ENCODE measurements around the gene ZBTB20. TPM values are rescaled to one million over a fixed set of nuclear protein-coding genes. Genes with fewer than 3 reads are reported as not detected.

Gene ZBTB20
- polyA plus RNA-seq, 12 donors: 1.6 to 20.0 (median 3.3) TPM

DNA sequence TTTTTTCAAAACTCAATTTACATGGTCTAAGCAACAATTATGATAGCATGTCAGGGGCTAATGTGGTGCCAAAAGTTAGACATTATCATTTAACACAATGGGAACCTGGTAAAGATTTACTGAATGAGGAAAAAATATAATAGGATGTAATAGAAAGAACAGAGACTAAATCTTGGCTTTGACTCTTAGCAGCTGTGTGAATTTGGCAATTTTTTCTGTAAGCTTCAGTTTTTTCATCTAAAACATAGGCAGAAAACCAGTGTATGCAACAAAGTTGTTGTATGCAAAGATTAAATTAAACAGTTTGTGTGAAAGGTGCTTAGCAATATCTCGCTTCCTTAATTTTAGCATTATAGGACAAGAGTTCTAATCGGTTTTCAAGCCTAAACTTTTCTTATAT, 57.6 kb downstream of the ZBTB20 start:
- DNase-seq: no peak

- no peak for DNase-seq
Observed at GRCh38 chr3:115087512-115087911, 59.6 kb downstream of the ZBTB20 start.

GRCh38 chr3:115086344-115086743, 60.7 kb downstream of the ZBTB20 start:
- DNase-seq: no peak

DNA sequence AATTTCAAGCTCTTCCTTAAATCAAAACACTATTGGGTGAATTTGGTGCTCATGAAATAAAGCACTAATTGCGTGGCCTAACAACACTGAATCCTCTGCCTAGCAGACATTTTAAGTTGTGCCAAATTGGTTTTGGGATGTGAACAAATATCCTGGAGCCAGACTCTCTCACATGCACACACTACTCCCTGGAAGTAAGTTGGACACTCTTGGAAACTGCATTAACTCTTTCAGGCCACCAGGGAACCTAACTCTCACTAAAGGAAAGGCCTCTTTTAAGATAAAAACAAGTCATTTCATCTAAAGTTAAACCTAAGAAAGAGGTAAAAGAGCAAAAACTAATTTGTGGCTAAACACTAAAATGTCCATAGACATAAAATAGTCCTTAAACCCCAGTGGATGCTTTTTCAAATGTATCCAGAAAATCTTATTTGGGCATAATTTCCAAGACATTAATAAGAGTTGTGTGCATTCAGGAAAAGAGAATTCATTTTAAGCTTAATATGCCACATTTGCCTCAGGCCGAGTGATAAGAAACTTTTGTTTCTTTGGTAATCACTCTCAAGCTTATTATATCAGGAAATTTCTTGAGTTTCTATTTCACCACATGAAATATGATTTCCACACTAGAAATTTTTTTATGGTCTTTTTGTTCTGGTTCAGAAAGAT, 61.8 kb downstream of the ZBTB20 start:
- no peak for DNase-seq

GRCh38 chr3:115084686-115085085, 62.4 kb downstream of the ZBTB20 start:
- no peak for DNase-seq

DNA sequence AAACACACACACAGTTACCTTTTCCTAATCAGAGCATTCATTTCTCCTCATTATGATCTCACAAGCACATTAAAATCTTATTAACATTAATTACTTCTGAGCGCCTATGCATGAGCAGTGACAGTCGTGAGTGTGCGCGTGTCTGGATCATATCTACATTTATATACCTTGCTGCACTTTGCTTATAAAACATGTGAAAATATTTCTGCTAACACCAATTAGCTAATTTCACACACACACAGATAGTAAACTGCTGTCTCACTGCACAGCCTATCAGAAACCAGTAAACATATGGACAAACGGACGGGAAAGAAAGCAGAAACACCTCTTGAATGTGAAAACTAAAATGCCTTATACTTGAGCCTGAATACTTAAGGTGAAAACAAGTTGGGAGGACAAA, 64.8 kb downstream of the ZBTB20 start:
- DNase-seq: no peak

DNA sequence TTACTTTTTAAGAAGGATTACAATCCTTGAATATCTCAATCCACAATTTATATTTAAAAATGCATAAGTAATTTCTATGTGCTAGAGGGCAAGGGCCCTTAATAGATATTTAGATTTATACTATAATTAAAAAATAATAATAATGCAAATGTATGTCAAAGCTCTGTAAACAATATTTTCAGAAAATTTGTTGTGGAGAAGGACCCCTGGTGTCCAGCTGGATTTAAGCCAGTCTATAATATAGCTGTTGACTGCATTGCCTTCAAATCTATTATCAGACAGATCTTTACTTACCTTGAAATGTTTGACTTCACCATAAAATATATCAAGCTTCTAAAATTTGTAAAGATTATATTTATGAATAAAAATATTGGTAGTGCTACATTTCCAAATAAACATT, 65.6 kb downstream of the ZBTB20 start:
- DNase-seq: no peak

GRCh38 chr3:115077501-115078250, 69.4 kb downstream of the ZBTB20 start:
- no peak for DNase-seq

- no peak for DNase-seq
Observed at GRCh38 chr3:115074502-115074901, 72.6 kb downstream of the ZBTB20 start.

DNA sequence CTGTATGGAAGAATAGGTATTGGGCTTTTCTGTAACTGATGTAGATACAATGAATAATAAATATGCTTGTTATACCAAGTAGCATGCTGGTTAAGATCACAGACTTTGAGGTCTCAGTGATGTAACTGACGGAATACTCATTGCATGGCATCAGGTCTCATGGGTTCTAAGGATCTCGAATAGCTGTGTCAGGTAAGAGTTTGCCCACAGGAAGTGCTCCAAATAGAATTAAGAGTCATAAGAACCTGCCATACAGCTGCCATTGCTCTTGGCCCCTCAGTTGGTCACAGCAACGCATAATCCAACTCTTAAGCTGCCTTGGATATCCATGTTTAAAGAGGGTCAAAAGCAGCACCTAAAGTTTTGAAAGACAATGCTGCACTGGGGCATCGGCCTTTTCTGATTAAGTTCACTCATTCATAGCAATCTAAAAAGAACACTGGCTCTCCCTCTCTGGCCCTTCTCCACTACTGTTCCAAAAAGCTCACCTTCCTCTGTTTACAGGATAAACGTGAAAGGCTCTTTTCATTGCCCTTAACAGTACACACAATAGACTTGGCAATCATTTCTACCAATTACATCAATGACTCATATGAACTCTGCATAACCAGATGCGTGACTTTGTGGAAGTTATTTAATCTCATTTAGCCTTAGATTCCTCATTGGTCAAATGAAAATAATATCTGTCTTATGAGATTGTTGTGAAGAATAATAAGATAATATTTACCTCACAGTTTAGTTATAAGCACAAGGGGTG, 74.6 kb downstream of the ZBTB20 start:
- no peak for DNase-seq

DNA sequence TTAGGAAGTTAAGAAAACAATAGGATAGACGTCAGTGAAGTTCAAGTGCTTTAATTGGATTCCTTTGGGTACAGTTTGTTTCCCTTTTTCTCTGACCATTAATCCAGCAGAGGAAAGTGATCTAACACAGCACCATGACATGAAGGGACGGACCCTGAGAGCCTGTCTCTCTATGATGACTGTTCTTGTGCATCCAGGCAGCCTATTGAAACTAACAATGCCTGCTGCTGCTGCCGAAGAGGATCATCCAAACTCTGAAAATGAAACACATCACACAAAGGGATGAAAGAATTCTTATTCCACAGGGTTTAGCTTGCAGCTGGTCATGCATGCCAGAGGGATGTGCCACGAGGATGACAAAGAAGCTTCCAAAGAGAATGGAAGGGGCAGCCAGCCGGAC, 75.5 kb downstream of the ZBTB20 start:
- DNase-seq: no peak

- DNase-seq: no peak
Observed at GRCh38 chr3:115071166-115071565, 75.9 kb downstream of the ZBTB20 start.

- DNase-seq: no peak
Observed at GRCh38 chr3:115068799-115069198, 78.3 kb downstream of the ZBTB20 start.

- no peak for DNase-seq
Observed at GRCh38 chr3:115062412-115062956, 84.6 kb downstream of the ZBTB20 start.

- DNase-seq: no peak
Observed at GRCh38 chr3:115062009-115062408, 85.1 kb downstream of the ZBTB20 start.

GRCh38 chr3:115052906-115053305, 94.2 kb downstream of the ZBTB20 start:
- no peak for DNase-seq

DNA sequence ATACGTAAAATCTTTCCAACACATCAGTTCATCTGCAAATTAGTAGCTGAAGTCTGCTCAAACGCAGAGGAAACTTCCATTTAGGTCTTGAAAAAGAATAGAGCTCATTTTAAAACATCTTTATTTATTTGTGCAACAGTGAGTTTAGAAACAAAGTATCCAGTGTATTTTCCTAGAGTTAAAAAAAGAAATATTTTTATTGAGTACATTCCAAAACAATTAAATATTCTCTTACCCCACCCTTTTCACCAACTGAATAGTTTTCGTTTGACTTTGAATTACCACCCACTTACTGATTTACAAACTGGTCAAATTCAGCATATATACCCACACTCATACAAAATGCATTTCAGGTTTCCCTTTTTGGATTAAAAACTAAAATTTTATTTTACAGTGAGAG, 104.7 kb downstream of the ZBTB20 start:
- no peak for DNase-seq

DNA sequence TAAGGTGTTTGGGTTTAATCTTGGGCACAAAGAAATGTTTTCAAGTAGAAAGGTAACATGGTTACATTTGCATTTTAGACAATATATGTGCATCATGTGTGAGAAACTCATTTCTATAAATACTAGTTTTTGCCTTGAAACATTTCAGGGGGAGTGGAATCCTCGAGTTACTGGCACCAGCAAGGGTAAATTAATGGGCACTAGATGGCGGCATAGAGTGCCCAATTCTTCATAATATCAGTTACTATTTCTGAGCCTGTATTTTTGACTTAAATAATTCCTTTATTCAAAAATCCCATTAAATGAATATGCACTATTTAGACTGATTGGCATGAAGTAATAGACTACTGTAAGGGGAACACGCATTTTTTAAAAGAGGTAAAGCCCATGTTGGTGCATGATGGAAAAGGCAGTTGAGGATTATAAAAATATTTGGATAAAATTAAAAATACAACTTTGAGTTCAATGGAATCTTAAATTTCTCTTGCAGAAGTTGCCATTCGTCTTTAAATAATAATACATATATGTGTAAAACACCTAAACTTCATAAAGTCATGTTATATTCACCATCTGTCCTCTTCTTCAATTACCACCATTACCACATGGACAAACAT, 106.3 kb downstream of the ZBTB20 start:
- DNase-seq: peak; percentile 9

DNA sequence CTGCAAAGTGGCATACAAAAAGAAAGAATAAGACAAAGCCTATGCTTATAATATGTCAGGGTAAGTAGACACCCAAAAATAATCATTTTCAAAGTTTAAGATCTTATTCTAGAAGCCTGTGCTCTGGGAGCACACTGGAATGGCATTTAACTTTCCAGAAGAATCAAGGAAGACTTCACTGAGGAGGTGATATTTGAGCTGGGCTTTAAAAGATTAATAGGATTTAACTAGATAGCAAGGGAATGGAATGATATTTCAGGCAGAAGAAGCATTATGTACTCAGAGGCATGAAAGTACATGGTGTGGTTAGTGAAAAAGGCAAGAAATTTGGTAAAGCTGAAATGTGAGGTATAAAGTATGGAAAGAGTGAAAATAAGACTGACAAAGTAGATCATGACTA, 106.8 kb downstream of the ZBTB20 start:
- DNase-seq: no peak

DNA sequence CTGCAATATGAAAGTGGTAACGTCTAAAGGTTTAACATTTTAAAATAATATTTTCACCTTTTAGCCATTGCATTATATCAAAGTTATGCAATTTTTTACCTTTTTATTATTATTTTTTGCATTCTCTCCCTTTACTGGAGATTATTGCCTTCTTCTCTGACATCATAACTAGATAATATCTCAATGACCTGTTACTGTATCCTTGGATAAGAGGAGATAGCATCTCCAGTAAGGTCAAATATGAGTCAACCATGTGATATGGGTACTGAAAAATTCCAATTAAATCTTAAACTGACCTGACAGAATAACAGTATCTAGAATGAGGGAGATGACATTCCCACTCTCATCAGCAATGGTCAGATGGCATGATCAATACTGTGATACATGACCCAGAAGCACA, 108.3 kb downstream of the ZBTB20 start:
- no peak for DNase-seq

DNA sequence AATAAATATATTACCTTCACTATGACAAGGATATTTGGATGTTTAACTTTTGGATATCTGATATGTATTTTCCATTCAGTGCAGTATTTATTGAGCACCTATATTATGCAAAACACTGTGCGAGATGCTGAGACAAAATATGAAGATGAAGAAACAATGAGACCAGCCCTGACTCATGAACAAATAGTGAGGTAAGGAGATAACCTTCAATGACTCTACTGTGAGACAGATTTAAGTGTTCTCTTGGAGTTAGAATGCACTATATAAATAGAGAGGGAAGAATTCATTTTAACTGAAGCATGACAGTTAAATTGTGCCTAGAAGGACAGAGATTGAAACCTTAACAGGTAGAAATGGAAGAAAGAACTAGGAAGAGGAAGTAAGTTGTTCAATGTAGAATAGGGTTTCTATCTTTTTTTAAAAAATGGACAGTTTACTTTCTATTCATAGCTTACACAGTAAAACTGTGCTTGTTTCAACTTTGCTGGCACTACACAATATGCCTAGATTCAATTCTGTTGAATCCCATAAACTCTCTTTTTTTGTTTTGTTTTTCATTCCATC, 124.2 kb downstream of the ZBTB20 start:
- DNase-seq: no peak

DNA sequence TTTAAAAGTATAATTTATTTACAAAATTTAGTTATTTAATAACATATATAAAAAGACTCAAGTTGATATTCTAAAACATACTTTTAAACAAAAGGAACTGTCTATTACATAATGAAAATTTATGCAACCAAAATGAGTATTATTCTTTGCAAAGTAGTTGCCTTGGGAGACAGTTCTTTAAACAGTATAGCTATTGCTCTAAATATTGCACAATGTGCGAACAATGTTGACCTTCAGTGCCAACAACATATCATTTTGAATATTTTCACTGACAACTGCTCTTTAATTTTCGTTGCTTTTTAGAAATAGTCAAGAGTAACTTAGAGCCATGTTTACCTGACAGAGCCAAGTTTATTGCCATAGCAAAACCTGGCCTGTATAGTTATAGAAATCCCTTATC, 124.9 kb downstream of the ZBTB20 start:
- DNase-seq: no peak

Measured in muscle of arm (tissue), 12 donors.